ENCODE measurements around the gene HPCAL1. TPM values are rescaled to one million over a fixed set of nuclear protein-coding genes. Genes with fewer than 3 reads are reported as not detected.
"Not testable (repeated sequence)": the region's sequence is repeated elsewhere in the genome, so short reads cannot be mapped to it uniquely, and the experiment has no call there.

HPCAL1 gene
- total RNA-seq, 2 donors from 2014 or later: 21.6 to 26.0 TPM

- DNase-seq (ENCODE audit: low spot score): peak; percentile 37
- intact Hi-C loops (cut with DNase I): no loop called here
Measured at GRCh38 chr2:10279946-10280463, 22.7 kb upstream of the HPCAL1 start.

GRCh38 chr2:10281891-10282290 is 20.8 kb upstream of the HPCAL1 start:
- DNase-seq (ENCODE audit: low spot score): peak; percentile 54
- intact Hi-C loops (cut with DNase I): no loop called here

GRCh38 chr2:10282611-10283105 is 20.0 kb upstream of the HPCAL1 start:
- peak; percentile 42 for DNase-seq (ENCODE audit: low spot score)
- intact Hi-C loops (cut with DNase I): no loop called here

- peak; percentile 82 for DNase-seq (ENCODE audit: low spot score)
- intact Hi-C loops (cut with DNase I): no loop called here
Measured at GRCh38 chr2:10283106-10284062, 19.3 kb upstream of the HPCAL1 start.

- peak; percentile 66 for DNase-seq (ENCODE audit: low spot score)
Measured at GRCh38 chr2:10284108-10284870, 18.4 kb upstream of the HPCAL1 start.

GRCh38 chr2:10285191-10285555 is 17.5 kb upstream of the HPCAL1 start:
- intact Hi-C loops (cut with DNase I): no loop called here
- no peak for DNase-seq (ENCODE audit: low spot score)

More at GRCh38 chr2:10284108-10284870, 18.4 kb upstream of the HPCAL1 start:
- intact Hi-C loops (cut with DNase I): no loop called here

GRCh38 chr2:10285556-10286198 is 17.0 kb upstream of the HPCAL1 start:
- peak; percentile 93 for DNase-seq (ENCODE audit: low spot score)
- intact Hi-C loops (cut with DNase I): no loop called here

GRCh38 chr2:10286216-10287037 is 16.3 kb upstream of the HPCAL1 start:
- peak; percentile 63 for DNase-seq (ENCODE audit: low spot score)
- intact Hi-C loops (cut with DNase I): no loop called here

- intact Hi-C loops (cut with DNase I): no loop called here
- peak; percentile 31 for DNase-seq (ENCODE audit: low spot score)
Measured at GRCh38 chr2:10287761-10288160, 14.9 kb upstream of the HPCAL1 start.

- DNase-seq (ENCODE audit: low spot score): no peak
- intact Hi-C loops (cut with DNase I): no loop called here
Measured at GRCh38 chr2:10288606-10289005, 14.1 kb upstream of the HPCAL1 start.

- DNase-seq (ENCODE audit: low spot score): no peak
- intact Hi-C loops (cut with DNase I): no loop called here
Measured at GRCh38 chr2:10289352-10289751, 13.4 kb upstream of the HPCAL1 start.

- DNase-seq (ENCODE audit: low spot score): no peak
- intact Hi-C loops (cut with DNase I): no loop called here
Measured at GRCh38 chr2:10289891-10290290, 12.8 kb upstream of the HPCAL1 start.

- DNase-seq (ENCODE audit: low spot score); intact Hi-C loops (cut with DNase I): not testable (repeated sequence)
Measured at GRCh38 chr2:10291376-10291775, 11.3 kb upstream of the HPCAL1 start.

- intact Hi-C loops (cut with DNase I): no loop called here
- DNase-seq (ENCODE audit: low spot score): no peak
Measured at GRCh38 chr2:10292033-10292432, 10.7 kb upstream of the HPCAL1 start.

GRCh38 chr2:10293603-10294002 is 9.1 kb upstream of the HPCAL1 start:
- intact Hi-C loops (cut with DNase I): no loop called here
- no peak for DNase-seq (ENCODE audit: low spot score)

GRCh38 chr2:10294077-10294476 is 8.6 kb upstream of the HPCAL1 start:
- DNase-seq (ENCODE audit: low spot score): no peak
- intact Hi-C loops (cut with DNase I): no loop called here

- not testable (repeated sequence) for DNase-seq (ENCODE audit: low spot score)
Measured at GRCh38 chr2:10295649-10296048, 7.1 kb upstream of the HPCAL1 start.

GRCh38 chr2:10296142-10296541 is 6.6 kb upstream of the HPCAL1 start:
- intact Hi-C loops (cut with DNase I): no loop called here
- no peak for DNase-seq (ENCODE audit: low spot score)

More at GRCh38 chr2:10295649-10296048, 7.1 kb upstream of the HPCAL1 start:
- intact Hi-C loops (cut with DNase I): not testable (repeated sequence)

Measured in posterior vena cava (tissue), 2 donors.